Measurements from ENCODE around the gene HTR6. TPM values are rescaled to one million over a fixed set of nuclear protein-coding genes. Genes with fewer than 3 reads are reported as not detected.

The HTR6 gene
- polyA plus RNA-seq, 1 donor from 2014 or later: not detected

DNA sequence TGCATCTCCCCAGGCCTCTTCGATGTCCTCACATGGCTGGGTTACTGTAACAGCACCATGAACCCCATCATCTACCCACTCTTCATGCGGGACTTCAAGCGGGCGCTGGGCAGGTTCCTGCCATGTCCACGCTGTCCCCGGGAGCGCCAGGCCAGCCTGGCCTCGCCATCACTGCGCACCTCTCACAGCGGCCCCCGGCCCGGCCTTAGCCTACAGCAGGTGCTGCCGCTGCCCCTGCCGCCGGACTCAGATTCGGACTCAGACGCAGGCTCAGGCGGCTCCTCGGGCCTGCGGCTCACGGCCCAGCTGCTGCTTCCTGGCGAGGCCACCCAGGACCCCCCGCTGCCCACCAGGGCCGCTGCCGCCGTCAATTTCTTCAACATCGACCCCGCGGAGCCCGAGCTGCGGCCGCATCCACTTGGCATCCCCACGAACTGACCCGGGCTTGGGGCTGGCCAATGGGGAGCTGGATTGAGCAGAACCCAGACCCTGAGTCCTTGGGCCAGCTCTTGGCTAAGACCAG is 14.3 kb downstream of the HTR6 start:
- Histone ChIP-seq H3K9me2 (ENCODE audit: insufficient read depth, low read length) (no peaks in the 10 kb centered on the region), H3K9me3 (ENCODE audit: low read length) (no peaks in the 10 kb centered on the region), H3K9ac (ENCODE audit: low read length) (no peak overlapping the region), H3K4me2 (ENCODE audit: low read length) (no peak overlapping the region), H3K27me3 (ENCODE audit: insufficient read depth, low read depth, low read length) (peaks cover 11% of the 10 kb centered on the region), H3K36me3 (ENCODE audit: insufficient read depth, low read length) (no peaks in the 10 kb centered on the region), H3K79me2 (replicated peaks; ENCODE audit: insufficient read depth, low read length) (no peaks in the 10 kb centered on the region), H3K27ac (ENCODE audit: low read length) (no peak overlapping the region), H3K4me3 (ENCODE audit: low read length) (no peak overlapping the region), H3F3A (ENCODE audit: insufficient read depth, low read length, poor library complexity, severe bottlenecking) (no peaks in the 10 kb centered on the region), H4K20me1 (ENCODE audit: insufficient read depth) (no peaks in the 10 kb centered on the region), H2AFZ (ENCODE audit: low read depth, low read length) (no peak overlapping the region)
- TF ChIP-seq TAF1 (IDR thresholded peaks at IDR 0.05; ENCODE audit: low read depth) (no peak), SMC3 (conservative IDR thresholded peaks at IDR 0.05; ENCODE audit: poor library complexity) (no peak), CTCF (IDR thresholded peaks at IDR 0.05; ENCODE audit: poor library complexity, severe bottlenecking) (no peak), RAD21 (conservative IDR thresholded peaks at IDR 0.05) (no peak), MXI1 (conservative IDR thresholded peaks at IDR 0.05; ENCODE audit: poor library complexity, severe bottlenecking) (no peak), POLR2AphosphoS5 (IDR thresholded peaks at IDR 0.05) (no peak), EZH2 (IDR thresholded peaks at IDR 0.05; ENCODE audit: borderline replicate concordance, insufficient read depth, low read length, poor library complexity, severe bottlenecking) (no peak), EP300 (conservative IDR thresholded peaks at IDR 0.05; ENCODE audit: poor library complexity, severe bottlenecking) (no peak)
- TF ChIP-seq, protein P1, sequence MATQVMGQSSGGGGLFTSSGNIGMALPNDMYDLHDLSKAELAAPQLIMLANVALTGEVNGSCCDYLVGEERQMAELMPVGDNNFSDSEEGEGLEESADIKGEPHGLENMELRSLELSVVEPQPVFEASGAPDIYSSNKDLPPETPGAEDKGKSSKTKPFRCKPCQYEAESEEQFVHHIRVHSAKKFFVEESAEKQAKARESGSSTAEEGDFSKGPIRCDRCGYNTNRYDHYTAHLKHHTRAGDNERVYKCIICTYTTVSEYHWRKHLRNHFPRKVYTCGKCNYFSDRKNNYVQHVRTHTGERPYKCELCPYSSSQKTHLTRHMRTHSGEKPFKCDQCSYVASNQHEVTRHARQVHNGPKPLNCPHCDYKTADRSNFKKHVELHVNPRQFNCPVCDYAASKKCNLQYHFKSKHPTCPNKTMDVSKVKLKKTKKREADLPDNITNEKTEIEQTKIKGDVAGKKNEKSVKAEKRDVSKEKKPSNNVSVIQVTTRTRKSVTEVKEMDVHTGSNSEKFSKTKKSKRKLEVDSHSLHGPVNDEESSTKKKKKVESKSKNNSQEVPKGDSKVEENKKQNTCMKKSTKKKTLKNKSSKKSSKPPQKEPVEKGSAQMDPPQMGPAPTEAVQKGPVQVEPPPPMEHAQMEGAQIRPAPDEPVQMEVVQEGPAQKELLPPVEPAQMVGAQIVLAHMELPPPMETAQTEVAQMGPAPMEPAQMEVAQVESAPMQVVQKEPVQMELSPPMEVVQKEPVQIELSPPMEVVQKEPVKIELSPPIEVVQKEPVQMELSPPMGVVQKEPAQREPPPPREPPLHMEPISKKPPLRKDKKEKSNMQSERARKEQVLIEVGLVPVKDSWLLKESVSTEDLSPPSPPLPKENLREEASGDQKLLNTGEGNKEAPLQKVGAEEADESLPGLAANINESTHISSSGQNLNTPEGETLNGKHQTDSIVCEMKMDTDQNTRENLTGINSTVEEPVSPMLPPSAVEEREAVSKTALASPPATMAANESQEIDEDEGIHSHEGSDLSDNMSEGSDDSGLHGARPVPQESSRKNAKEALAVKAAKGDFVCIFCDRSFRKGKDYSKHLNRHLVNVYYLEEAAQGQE (IDR thresholded peaks at IDR 0.05; ENCODE audit: borderline replicate concordance): no peak

GRCh38 chr1:19679691-19680090 is 15.0 kb downstream of the HTR6 start:
- peaks cover 11% of the 10 kb centered on the region for H3K27me3 ChIP-seq (ENCODE audit: insufficient read depth, low read depth, low read length)
- no peaks in the 10 kb centered on the region for H4K20me1 ChIP-seq (ENCODE audit: insufficient read depth)
- H3K9ac ChIP-seq (ENCODE audit: low read length): no peak overlapping the region
- H3K9me3 ChIP-seq (ENCODE audit: low read length): no peaks in the 10 kb centered on the region
- no peak overlapping the region for H3K4me3 ChIP-seq (ENCODE audit: low read length)
- H3F3A ChIP-seq (ENCODE audit: insufficient read depth, low read length, poor library complexity, severe bottlenecking): no peaks in the 10 kb centered on the region
- no peak overlapping the region for H3K27ac ChIP-seq (ENCODE audit: low read length)
- H2AFZ ChIP-seq (ENCODE audit: low read depth, low read length): no peak overlapping the region
- no peaks in the 10 kb centered on the region for H3K36me3 ChIP-seq (ENCODE audit: insufficient read depth, low read length)
- no peaks in the 10 kb centered on the region for H3K79me2 ChIP-seq (replicated peaks; ENCODE audit: insufficient read depth, low read length)
- H3K9me2 ChIP-seq (ENCODE audit: insufficient read depth, low read length): no peaks in the 10 kb centered on the region
- TF ChIP-seq TAF1 (IDR thresholded peaks at IDR 0.05; ENCODE audit: low read depth) (no peak), CTCF (IDR thresholded peaks at IDR 0.05; ENCODE audit: poor library complexity, severe bottlenecking) (no peak), EP300 (conservative IDR thresholded peaks at IDR 0.05; ENCODE audit: poor library complexity, severe bottlenecking) (no peak), SMC3 (conservative IDR thresholded peaks at IDR 0.05; ENCODE audit: poor library complexity) (no peak), MXI1 (conservative IDR thresholded peaks at IDR 0.05; ENCODE audit: poor library complexity, severe bottlenecking) (no peak), RAD21 (conservative IDR thresholded peaks at IDR 0.05) (no peak), EZH2 (IDR thresholded peaks at IDR 0.05; ENCODE audit: borderline replicate concordance, insufficient read depth, low read length, poor library complexity, severe bottlenecking) (no peak), POLR2AphosphoS5 (IDR thresholded peaks at IDR 0.05) (no peak)
- TF ChIP-seq, protein P1 (IDR thresholded peaks at IDR 0.05; ENCODE audit: borderline replicate concordance): no peak
- no peak overlapping the region for H3K4me2 ChIP-seq (ENCODE audit: low read length)

Measured in neural cell (in vitro differentiated cells).